ENCODE measurements around the gene CD300LF.

Gene CD300LF

DNA sequence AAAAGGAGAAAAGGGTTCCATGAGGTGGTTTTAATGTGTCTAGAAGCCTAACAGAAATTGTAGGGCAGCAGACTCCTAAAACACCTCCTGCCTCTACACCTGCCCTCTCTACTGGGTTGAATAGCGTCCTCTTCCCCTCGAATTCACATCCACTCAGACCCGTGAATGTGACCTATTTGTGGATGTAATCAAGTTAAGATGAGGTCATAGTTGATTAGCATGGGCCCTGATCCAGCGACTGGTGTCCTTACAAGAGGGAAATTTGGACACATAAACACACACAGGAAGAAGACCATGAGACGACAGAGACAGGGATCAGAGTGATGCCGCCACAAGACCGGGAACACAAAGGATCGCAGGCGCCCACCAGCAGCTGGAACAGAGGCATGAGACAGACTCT lies 13.5 kb downstream of the CD300LF start:
- H3K9ac ChIP-seq (ENCODE audit: low read depth, low read length), result no peak overlapping the region
- no peaks in the 10 kb centered on the region for H3K36me3 ChIP-seq (ENCODE audit: insufficient read depth, low read length)
- no peaks in the 10 kb centered on the region for H3K4me1 ChIP-seq (ENCODE audit: insufficient read depth, low read length)
- no peaks in the 10 kb centered on the region for H3K9me3 ChIP-seq (ENCODE audit: control insufficient read depth, insufficient read depth, low read length)

- H3K36me3 ChIP-seq (ENCODE audit: insufficient read depth, low read length), result no peaks in the 10 kb centered on the region
- H3K4me1 ChIP-seq (ENCODE audit: insufficient read depth, low read length), result no peaks in the 10 kb centered on the region
- no peak overlapping the region for H3K9ac ChIP-seq (ENCODE audit: low read depth, low read length)
- H3K9me3 ChIP-seq (ENCODE audit: control insufficient read depth, insufficient read depth, low read length), result no peaks in the 10 kb centered on the region
These were observed 14.7 kb downstream of the CD300LF start for GRCh38 chr17:74698069-74698468.

DNA sequence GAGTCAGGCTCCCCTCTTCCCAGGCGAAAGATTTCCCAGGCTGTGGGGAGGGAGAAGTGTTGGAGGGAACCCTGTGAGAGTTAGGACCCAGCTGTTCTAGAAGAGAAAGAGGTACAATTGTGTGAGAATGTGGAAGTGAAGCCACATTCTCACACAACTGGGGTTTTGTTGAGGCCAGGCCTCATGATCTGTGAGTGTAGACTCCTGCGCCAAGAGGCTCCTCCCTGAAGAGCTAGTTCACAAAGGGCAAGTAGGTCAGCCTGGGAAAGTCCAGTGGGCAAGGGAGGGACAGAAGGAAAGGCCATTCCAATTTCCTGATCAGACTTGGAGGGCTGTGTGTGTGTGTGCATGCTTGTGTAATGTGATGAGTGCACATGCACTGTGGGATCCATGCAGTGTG lies 15.2 kb downstream of the CD300LF start:
- Histone ChIP-seq H3K9me3 (ENCODE audit: control insufficient read depth, insufficient read depth, low read length) (no peaks in the 10 kb centered on the region), H3K4me1 (ENCODE audit: insufficient read depth, low read length) (no peaks in the 10 kb centered on the region), H3K36me3 (ENCODE audit: insufficient read depth, low read length) (no peaks in the 10 kb centered on the region), H3K9ac (ENCODE audit: low read depth, low read length) (no peak overlapping the region)

GRCh38 chr17:74695629-74696028 lies 17.1 kb downstream of the CD300LF start:
- no peaks in the 10 kb centered on the region for H3K4me1 ChIP-seq (ENCODE audit: insufficient read depth, low read length)
- H3K36me3 ChIP-seq (ENCODE audit: insufficient read depth, low read length), result no peaks in the 10 kb centered on the region
- no peaks in the 10 kb centered on the region for H3K9me3 ChIP-seq (ENCODE audit: control insufficient read depth, insufficient read depth, low read length)
- no peak overlapping the region for H3K9ac ChIP-seq (ENCODE audit: low read depth, low read length)

GRCh38 chr17:74694081-74694480 lies 18.6 kb downstream of the CD300LF start:
- H3K9ac ChIP-seq (ENCODE audit: low read depth, low read length), result no peak overlapping the region

GRCh38 chr17:74691151-74691550 lies 21.6 kb downstream of the CD300LF start:
- Histone ChIP-seq H3K36me3 (ENCODE audit: insufficient read depth, low read length) (no peaks in the 10 kb centered on the region), H3K9ac (ENCODE audit: low read depth, low read length) (no peak overlapping the region), H3K9me3 (ENCODE audit: control insufficient read depth, insufficient read depth, low read length) (no peaks in the 10 kb centered on the region), H3K4me1 (ENCODE audit: insufficient read depth, low read length) (no peaks in the 10 kb centered on the region)

More at GRCh38 chr17:74694081-74694480, 18.6 kb downstream of the CD300LF start:
- no peaks in the 10 kb centered on the region for H3K4me1 ChIP-seq (ENCODE audit: insufficient read depth, low read length)
- no peaks in the 10 kb centered on the region for H3K36me3 ChIP-seq (ENCODE audit: insufficient read depth, low read length)
- no peaks in the 10 kb centered on the region for H3K9me3 ChIP-seq (ENCODE audit: control insufficient read depth, insufficient read depth, low read length)

DNA sequence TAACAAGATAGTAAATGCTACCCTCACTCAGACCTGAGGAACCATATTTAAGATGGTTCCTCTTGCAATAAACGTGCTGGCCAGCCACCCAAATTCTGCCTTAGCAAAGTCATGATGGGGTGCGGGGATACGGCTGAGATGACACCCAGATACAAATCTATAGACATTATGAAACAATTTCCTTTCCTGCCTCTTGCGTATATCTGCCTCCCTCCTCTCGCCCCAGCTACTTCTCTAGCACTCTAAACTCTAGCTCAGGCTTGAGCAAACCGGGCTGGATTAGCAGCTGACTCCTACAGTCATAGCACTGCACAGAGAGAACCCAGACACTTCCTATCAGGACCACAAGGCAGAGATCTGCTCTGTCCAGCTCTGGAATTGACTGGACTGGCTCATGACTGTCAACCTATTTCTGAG lies 22.3 kb downstream of the CD300LF start:
- Histone ChIP-seq H3K9me3 (ENCODE audit: control insufficient read depth, insufficient read depth, low read length) (no peaks in the 10 kb centered on the region), H3K9ac (ENCODE audit: low read depth, low read length) (no peak overlapping the region), H3K36me3 (ENCODE audit: insufficient read depth, low read length) (no peaks in the 10 kb centered on the region), H3K4me1 (ENCODE audit: insufficient read depth, low read length) (no peaks in the 10 kb centered on the region)

- H3K9ac ChIP-seq (ENCODE audit: low read depth, low read length), result no peak overlapping the region
- H3K4me1 ChIP-seq (ENCODE audit: insufficient read depth, low read length), result no peaks in the 10 kb centered on the region
- no peaks in the 10 kb centered on the region for H3K36me3 ChIP-seq (ENCODE audit: insufficient read depth, low read length)
- H3K9me3 ChIP-seq (ENCODE audit: control insufficient read depth, insufficient read depth, low read length), result no peaks in the 10 kb centered on the region
These were observed 24.8 kb downstream of the CD300LF start for GRCh38 chr17:74687886-74688285.

- Histone ChIP-seq H3K4me1 (ENCODE audit: insufficient read depth, low read length) (no peaks in the 10 kb centered on the region), H3K9ac (ENCODE audit: low read depth, low read length) (no peak overlapping the region), H3K9me3 (ENCODE audit: control insufficient read depth, insufficient read depth, low read length) (no peaks in the 10 kb centered on the region), H3K36me3 (ENCODE audit: insufficient read depth, low read length) (no peaks in the 10 kb centered on the region)
These were observed 26.0 kb downstream of the CD300LF start for GRCh38 chr17:74686761-74687160.

GRCh38 chr17:74682471-74683190 lies 30.1 kb downstream of the CD300LF start:
- no peak overlapping the region for H3K9ac ChIP-seq (ENCODE audit: low read depth, low read length)
- H3K36me3 ChIP-seq (ENCODE audit: insufficient read depth, low read length), result no peaks in the 10 kb centered on the region
- peaks cover 9% of the 10 kb centered on the region; the same call in 1 of the 2 replicates for H3K4me1 ChIP-seq (ENCODE audit: insufficient read depth, low read length)
- H3K9me3 ChIP-seq (ENCODE audit: control insufficient read depth, insufficient read depth, low read length), result no peaks in the 10 kb centered on the region

DNA sequence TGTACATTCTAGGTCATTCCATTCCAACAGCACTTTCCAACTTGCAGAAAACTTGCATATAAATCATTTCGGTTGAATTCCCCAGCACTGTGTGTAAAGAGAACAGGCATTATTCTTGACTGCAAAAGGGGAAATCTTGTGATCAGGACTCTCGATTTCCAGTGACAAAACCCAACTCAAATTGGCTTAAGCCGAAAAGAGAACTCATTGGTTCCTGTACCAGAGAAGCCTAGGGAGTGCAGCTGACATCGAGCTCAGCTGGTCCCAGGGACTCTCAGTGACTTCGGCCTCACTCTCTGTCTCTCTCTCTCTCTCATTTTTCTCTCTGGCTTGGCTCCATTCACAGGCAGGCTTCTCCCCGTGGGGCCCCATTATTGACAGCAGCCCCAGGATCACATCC lies 30.7 kb downstream of the CD300LF start:
- Histone ChIP-seq H3K36me3 (ENCODE audit: insufficient read depth, low read length) (no peaks in the 10 kb centered on the region), H3K9ac (ENCODE audit: low read depth, low read length) (no peak overlapping the region), H3K4me1 (ENCODE audit: insufficient read depth, low read length) (peaks cover 13% of the 10 kb centered on the region; the same call in 1 of the 2 replicates), H3K9me3 (ENCODE audit: control insufficient read depth, insufficient read depth, low read length) (no peaks in the 10 kb centered on the region)

GRCh38 chr17:74680941-74681340 lies 31.8 kb downstream of the CD300LF start:
- Histone ChIP-seq H3K36me3 (ENCODE audit: insufficient read depth, low read length) (no peaks in the 10 kb centered on the region), H3K9ac (ENCODE audit: low read depth, low read length) (no peak overlapping the region), H3K4me1 (ENCODE audit: insufficient read depth, low read length) (peaks cover 13% of the 10 kb centered on the region; the same call in 1 of the 2 replicates), H3K9me3 (ENCODE audit: control insufficient read depth, insufficient read depth, low read length) (no peaks in the 10 kb centered on the region)

GRCh38 chr17:74680213-74680612 lies 32.5 kb downstream of the CD300LF start:
- no peaks in the 10 kb centered on the region for H3K9me3 ChIP-seq (ENCODE audit: control insufficient read depth, insufficient read depth, low read length)
- H3K36me3 ChIP-seq (ENCODE audit: insufficient read depth, low read length), result no peaks in the 10 kb centered on the region
- H3K4me1 ChIP-seq (ENCODE audit: insufficient read depth, low read length), result peaks cover 13% of the 10 kb centered on the region; the same call in 1 of the 2 replicates
- no peak overlapping the region for H3K9ac ChIP-seq (ENCODE audit: low read depth, low read length)

DNA sequence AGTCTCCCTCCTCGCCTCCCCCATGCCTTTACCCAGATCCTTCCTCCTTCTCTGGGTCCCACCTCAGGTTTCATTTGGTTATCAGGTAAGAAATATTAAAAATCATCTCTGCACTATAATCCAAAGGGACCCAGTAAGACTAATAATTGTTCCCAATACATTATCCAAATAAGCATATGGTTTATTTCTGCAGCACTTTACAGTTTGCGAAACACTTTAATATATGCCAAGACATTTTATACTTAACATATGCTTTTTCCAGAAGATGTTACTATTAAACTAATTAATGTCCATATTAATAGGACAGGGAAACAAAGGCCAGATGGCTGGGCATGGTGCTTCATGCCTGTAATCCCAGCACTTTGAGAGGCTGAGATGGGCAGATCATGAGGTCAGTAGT lies 33.3 kb downstream of the CD300LF start:
- Histone ChIP-seq H3K36me3 (ENCODE audit: insufficient read depth, low read length) (no peaks in the 10 kb centered on the region), H3K4me1 (ENCODE audit: insufficient read depth, low read length) (peaks cover 13% of the 10 kb centered on the region; the same call in 1 of the 2 replicates), H3K9me3 (ENCODE audit: control insufficient read depth, insufficient read depth, low read length) (no peaks in the 10 kb centered on the region), H3K9ac (ENCODE audit: low read depth, low read length) (no peak overlapping the region)

GRCh38 chr17:74678541-74678940 lies 34.2 kb downstream of the CD300LF start:
- Histone ChIP-seq H3K9me3 (ENCODE audit: control insufficient read depth, insufficient read depth, low read length) (no peaks in the 10 kb centered on the region), H3K4me1 (ENCODE audit: insufficient read depth, low read length) (peaks cover 13% of the 10 kb centered on the region; the same call in 1 of the 2 replicates), H3K9ac (ENCODE audit: low read depth, low read length) (no peak overlapping the region), H3K36me3 (ENCODE audit: insufficient read depth, low read length) (no peaks in the 10 kb centered on the region)
